ENCODE results near the gene GRIK5. TPM values are rescaled to one million over a fixed set of nuclear protein-coding genes. Genes with fewer than 3 reads are reported as not detected.

GRIK5 gene
- total and polyA plus RNA-seq, 2 of the 8 experiments (the other 6 are each of a cell fraction or from before 2014, with no cell fraction given), result 17.8 to 42.9 TPM

DNA sequence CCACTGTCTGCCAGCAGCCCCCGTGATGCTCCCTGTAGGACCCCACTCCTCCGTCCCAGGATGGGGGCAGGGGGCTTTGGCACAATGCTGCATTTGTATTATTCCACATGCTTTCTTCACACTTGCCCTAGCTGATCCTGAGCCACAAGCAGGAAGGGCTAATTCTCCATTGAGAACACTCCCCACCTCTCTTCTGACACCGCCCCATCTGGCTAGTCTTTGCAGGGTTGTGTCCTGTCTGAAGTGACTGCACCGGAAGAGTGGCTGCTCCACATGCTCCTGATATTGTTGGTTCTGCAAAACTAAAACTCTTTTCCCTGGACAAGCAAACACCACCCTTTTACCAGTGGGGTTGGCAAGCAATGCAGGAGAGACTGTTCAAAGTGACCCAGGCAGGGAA, 23.9 kb upstream of the GRIK5 start:
- Histone ChIP-seq H4K20me1 (replicated peaks in 1 of 2; ENCODE audit: control insufficient read depth in 1 of 2, insufficient read depth in 2 of 2, low read length in 2 of 2) (peaks cover 0 to 1% of the 10 kb centered on the region in 2 experiments), H3K79me1 (ENCODE audit: low read depth, low read length) (no peaks in the 10 kb centered on the region), H3K18ac (ENCODE audit: extremely low read depth, low read length) (no peak overlapping the region), H3K14ac (ENCODE audit: insufficient read length) (no peak overlapping the region), H3K56ac (replicated peaks; ENCODE audit: insufficient read length, low read depth, low read length) (no peak overlapping the region), H3K4me3 (ENCODE audit: extremely low read depth in 1 of 4, insufficient read depth in 2 of 4, low read depth in 3 of 4, low read length in 4 of 4) (no peak overlapping the region), H3K36me3 (ENCODE audit: control insufficient read depth in 2 of 4, insufficient read depth in 4 of 4, low read length in 3 of 4) (no peaks in the 10 kb centered on the region), H2AK5ac (ENCODE audit: low read depth, low read length) (no peak overlapping the region), H3K27ac (ENCODE audit: low read depth, low read length) (no peak overlapping the region), H2BK120ac (replicated peaks; ENCODE audit: low read depth, low read length) (no peak overlapping the region), H2AFZ (ENCODE audit: low read length) (no peak overlapping the region), H3K4me2 (ENCODE audit: insufficient read depth in 1 of 2, low read depth in 2 of 2, low read length in 2 of 2) (no peak overlapping the region), H3K27me3 (replicated peaks in 1 of 4; ENCODE audit: control insufficient read depth in 3 of 4, extremely low read depth in 1 of 4, insufficient read depth in 3 of 4, low read length in 3 of 4) (peaks cover 0 to 5% (median 2%) of the 10 kb centered on the region in 4 experiments; a peak in 2 of 7 replicates), H3K79me2 (ENCODE audit: control insufficient read depth in 1 of 2, insufficient read depth in 2 of 2, low read length in 2 of 2) (no peaks in the 10 kb centered on the region), H3K23me2 (ENCODE audit: low read depth, low read length) (peaks cover 2% of the 10 kb centered on the region; the same call in 1 of the 2 replicates), H3K9ac (replicated peaks in 1 of 4; ENCODE audit: extremely low read depth in 1 of 4, low read depth in 3 of 4, low read length in 3 of 4) (no peak overlapping the region), H4K5ac (ENCODE audit: insufficient read length, low read depth, low read length) (no peak overlapping the region), H3K4ac (replicated peaks; ENCODE audit: insufficient read length, low read depth, low read length) (no peak overlapping the region), H2BK15ac (ENCODE audit: low read length) (no peak overlapping the region), H3K4me1 (replicated peaks in 1 of 4; ENCODE audit: control insufficient read depth in 3 of 4, insufficient read depth in 4 of 4, low read length in 3 of 4) (peaks cover 0 to 13% (median 3%) of the 10 kb centered on the region in 4 experiments; a peak in 6 of 7 replicates), H2BK20ac (ENCODE audit: low read length) (no peak overlapping the region), H3K23ac (ENCODE audit: insufficient read length) (no peak overlapping the region), H4K8ac (ENCODE audit: extremely low read depth, insufficient read depth, low read length) (no peak overlapping the region; the same call in 1 of the 2 replicates), H4K91ac (replicated peaks; ENCODE audit: insufficient read length, low read length) (no peak overlapping the region), H2BK12ac (ENCODE audit: low read depth, low read length) (no peak overlapping the region), H2BK5ac (ENCODE audit: low read depth, low read length) (no peak overlapping the region), H3K9me3 (ENCODE audit: insufficient read depth in 2 of 2, low read depth in 1 of 2, low read length in 1 of 2) (no peaks in the 10 kb centered on the region)
- no peak for FAIRE-seq
- TF ChIP-seq RNF2 (IDR thresholded peaks at IDR 0.05; ENCODE audit: borderline replicate concordance, low read depth, low read length, missing control alignments, poor library complexity, severe bottlenecking) (no peak), CBX8 (IDR thresholded peaks at IDR 0.05; ENCODE audit: borderline replicate concordance, low read depth, low read length) (no peak), CREB1 (IDR thresholded peaks at IDR 0.05) (no peak)
- DNase-seq (ENCODE audit: low read depth in 1 of 2, low spot score in 2 of 2), result no peak
- ChIA-PET POLR2A (ENCODE audit: partially characterized antibody) (interaction anchor here (0.9 to 3.1 kb wide), 7 partner anchors 7 to 134 kb away, joined by 3 to 13 read pairs (median 3); partner anchors contain the start of gene RABAC1), CTCF (ENCODE audit: partially characterized antibody) (interaction anchor here (0.7 to 4.4 kb wide), 8 partner anchors 9 to 250 kb away, joined by 3 to 33 read pairs (median 6); no protein-coding TSS in a partner anchor)
- 82% methylated on average over 4 of the region's 4 CpGs; no CpG with 5 or more reads in 1 of the 2 experiments for WGBS, 2 experiments (ENCODE audit: extremely low coverage in 1 of 2, insufficient coverage in 1 of 2, insufficient read length in 1 of 2, insufficient replicate concordance in 2 of 2, low coverage in 1 of 2, low lambda C conversion rate in 2 of 2, missing lambda C conversion rate in 1 of 2)
